ENCODE results near the gene OSBPL2. TPM values are rescaled to one million over a fixed set of nuclear protein-coding genes. Genes with fewer than 3 reads are reported as not detected.

Gene OSBPL2
- total and polyA plus RNA-seq, 11 donors: 20.0 to 57.9 (median 38.3) TPM

DNA sequence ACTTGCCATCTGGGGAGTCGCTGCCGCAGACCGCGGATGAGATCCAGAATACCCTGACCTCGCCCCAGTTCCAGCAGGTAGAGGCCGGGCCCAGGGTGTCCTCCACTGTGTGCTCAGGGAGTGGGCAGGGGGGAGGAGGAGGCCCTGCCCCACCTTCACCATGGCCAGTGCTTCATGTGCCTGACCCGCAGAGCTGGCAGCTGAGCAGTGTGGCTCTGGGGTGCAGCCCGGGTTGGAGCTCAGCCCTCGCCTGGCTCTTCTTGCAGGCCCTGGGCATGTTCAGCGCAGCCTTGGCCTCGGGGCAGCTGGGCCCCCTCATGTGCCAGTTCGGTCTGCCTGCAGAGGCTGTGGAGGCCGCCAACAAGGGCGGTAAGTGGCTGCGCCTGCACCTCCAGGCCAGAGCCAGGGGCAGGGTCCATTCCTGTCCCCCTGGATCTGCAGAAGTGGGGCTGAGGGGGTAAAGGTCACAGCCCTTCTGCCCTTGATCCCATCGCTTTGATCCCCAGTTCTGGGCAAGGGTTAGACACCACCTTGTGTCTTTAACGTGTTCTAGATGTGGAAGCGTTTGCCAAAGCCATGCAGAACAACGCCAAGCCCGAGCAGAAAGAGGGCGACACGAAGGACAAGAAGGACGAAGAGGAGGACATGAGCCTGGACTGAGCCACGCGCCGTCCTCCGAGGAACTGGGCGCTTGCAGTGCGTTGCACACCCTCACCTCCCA, 69.9 kb downstream of the OSBPL2 start:
- WGBS, 4 donors: 84 to 90% (median 89%) methylated on average over 23 to 29 of the region's 29 CpGs
- peak; percentile 1 to 15 (median 8) for ATAC-seq
- peaks cover 2 to 93% (median 88%) of the 10 kb centered on the region in 9 donors for H3K36me3 ChIP-seq

GRCh38 chr20:62309198-62309944, 71.0 kb downstream of the OSBPL2 start:
- Histone ChIP-seq H3K4me3 (no peak overlapping the region), H3K9me3 (no peaks in the 10 kb centered on the region), H3K27me3 (no peaks in the 10 kb centered on the region), H3K36me3 (peaks cover 2 to 95% (median 92%) of the 10 kb centered on the region in 9 donors), H3K4me1 (peaks cover 5 to 29% (median 16%) of the 10 kb centered on the region in 12 donors), H3K27ac (no peak overlapping the region)
- intact Hi-C loops (cut with DNase I): loop anchor here in 6 of 10 donors (5.0 to 10.0 kb wide), 5 partner anchors 43 to 495 kb away; partner anchors contain the start of genes MRGBP (in 1 of the 6) and OGFR (in 1 of the 6)
- TF ChIP-seq POLR2A (IDR thresholded peaks at IDR 0.05) (no peak), CTCF (IDR thresholded peaks at IDR 0.05) (no peak)
- ATAC-seq: no peak
- DNase-seq: no peak
- WGBS, 4 donors: 80 to 89% (median 85%) methylated on average over 16 to 26 of the region's 26 CpGs

More for the DNA sequence above, 69.9 kb downstream of the OSBPL2 start:
- TF ChIP-seq POLR2A (IDR thresholded peaks at IDR 0.05) (no peak), CTCF (IDR thresholded peaks at IDR 0.05) (no peak)
- no peak overlapping the region for H3K27ac ChIP-seq
- no peak for DNase-seq
- intact Hi-C loops (cut with DNase I): loop anchor here in 6 of 10 donors (5.0 to 10.0 kb wide), 5 partner anchors 44 to 497 kb away; partner anchors contain the start of genes MRGBP (in 1 of the 6) and OGFR (in 1 of the 6)
- peaks cover 9 to 37% (median 25%) of the 10 kb centered on the region in 12 donors for H3K4me1 ChIP-seq
- no peak overlapping the region for H3K4me3 ChIP-seq
- no peaks in the 10 kb centered on the region for H3K27me3 ChIP-seq
- no peaks in the 10 kb centered on the region for H3K9me3 ChIP-seq

DNA sequence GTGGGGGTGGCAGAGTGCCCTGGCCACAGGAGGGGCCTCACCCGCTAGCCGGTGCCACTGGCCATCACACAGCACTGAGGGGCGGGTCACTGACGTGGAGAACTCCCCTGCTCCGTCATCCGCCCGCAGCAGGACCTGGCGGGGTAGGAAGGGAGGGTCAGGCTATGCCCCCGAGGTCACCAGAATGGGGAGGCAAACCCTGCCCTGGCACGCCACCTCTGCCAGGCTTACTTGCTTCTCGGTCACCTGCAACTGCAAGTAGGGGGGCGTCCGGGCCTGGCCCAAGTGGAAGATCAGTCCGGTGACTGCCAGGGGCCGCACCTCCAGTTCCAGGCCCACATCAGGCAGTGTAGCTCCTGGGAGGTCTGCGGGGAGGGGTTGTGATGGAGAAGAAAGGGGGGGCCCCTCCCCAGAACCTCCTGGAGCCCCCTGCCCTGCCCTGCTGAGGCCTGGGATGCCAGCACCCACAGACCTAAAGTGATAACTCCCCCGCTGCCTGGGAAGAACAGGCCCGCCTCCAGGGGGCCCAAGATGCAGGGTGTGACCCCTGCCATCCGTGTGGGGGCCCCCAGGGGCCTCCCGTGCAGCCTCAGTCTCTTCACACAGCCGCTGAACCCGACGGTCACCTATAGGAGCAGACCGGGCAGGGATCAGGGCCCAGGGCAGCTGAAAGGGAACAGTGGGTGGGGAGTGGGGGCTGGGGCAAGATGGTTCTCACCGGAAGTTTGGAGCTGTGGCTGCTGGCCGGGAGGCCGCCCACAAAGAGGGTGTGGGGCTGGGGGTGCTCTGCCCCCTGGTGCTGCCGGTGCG, 71.8 kb downstream of the OSBPL2 start:
- Histone ChIP-seq H3K27ac (no peak overlapping the region), H3K27me3 (no peaks in the 10 kb centered on the region), H3K9me3 (no peaks in the 10 kb centered on the region), H3K4me3 (no peak overlapping the region), H3K4me1 (peaks cover 0 to 21% (median 8%) of the 10 kb centered on the region in 12 donors), H3K36me3 (peaks cover 2 to 95% (median 92%) of the 10 kb centered on the region in 9 donors)
- ATAC-seq (no peak), DNase-seq (no peak)
- TF ChIP-seq POLR2A (IDR thresholded peaks at IDR 0.05) (no peak), CTCF (IDR thresholded peaks at IDR 0.05) (no peak)
- 75 to 84% (median 80%) methylated on average over 14 to 29 of the region's 29 CpGs for WGBS, 4 donors
- intact Hi-C loops (cut with DNase I): loop anchor here in 7 of 10 donors (5.0 to 10.0 kb wide), 6 partner anchors 37 to 495 kb away; partner anchors contain the start of genes MRGBP (in 1 of the 7) and OGFR (in 1 of the 7)
